Measurements from ENCODE around the gene HBP1.

Gene HBP1

GRCh38 chr7:107185716-107186115, 16.9 kb downstream of the HBP1 start:
- peaks cover 87% of the 10 kb centered on the region for H3K36me3 ChIP-seq (ENCODE audit: control insufficient read depth, insufficient read depth, low read length)
- no peaks in the 10 kb centered on the region for H3K9me3 ChIP-seq (ENCODE audit: control insufficient read depth, insufficient read depth, low read length)

GRCh38 chr7:107186240-107186639, 17.4 kb downstream of the HBP1 start:
- H3K4me3 ChIP-seq (ENCODE audit: low read depth, low read length): no peak overlapping the region
- H3K27ac ChIP-seq (ENCODE audit: low read depth, low read length): no peak overlapping the region
- no peaks in the 10 kb centered on the region for H3K27me3 ChIP-seq (ENCODE audit: control insufficient read depth, insufficient read depth, low read length)
- H3K9ac ChIP-seq (ENCODE audit: low read depth, low read length): no peak overlapping the region
- peaks cover 88% of the 10 kb centered on the region for H3K36me3 ChIP-seq (ENCODE audit: control insufficient read depth, insufficient read depth, low read length)
- no peaks in the 10 kb centered on the region for H3K9me3 ChIP-seq (ENCODE audit: control insufficient read depth, insufficient read depth, low read length)
- H3K4me1 ChIP-seq (ENCODE audit: control insufficient read depth, insufficient read depth, low read length): no peaks in the 10 kb centered on the region

More at GRCh38 chr7:107185716-107186115, 16.9 kb downstream of the HBP1 start:
- H3K4me1 ChIP-seq (ENCODE audit: control insufficient read depth, insufficient read depth, low read length): no peaks in the 10 kb centered on the region
- H3K9ac ChIP-seq (ENCODE audit: low read depth, low read length): no peak overlapping the region
- no peak overlapping the region for H3K4me3 ChIP-seq (ENCODE audit: low read depth, low read length)
- H3K27ac ChIP-seq (ENCODE audit: low read depth, low read length): no peak overlapping the region
- H3K27me3 ChIP-seq (ENCODE audit: control insufficient read depth, insufficient read depth, low read length): no peaks in the 10 kb centered on the region

- H3K4me3 ChIP-seq (ENCODE audit: low read depth, low read length): no peak overlapping the region
- H3K27me3 ChIP-seq (ENCODE audit: control insufficient read depth, insufficient read depth, low read length): no peaks in the 10 kb centered on the region
- H3K27ac ChIP-seq (ENCODE audit: low read depth, low read length): no peak overlapping the region
- no peaks in the 10 kb centered on the region for H3K9me3 ChIP-seq (ENCODE audit: control insufficient read depth, insufficient read depth, low read length)
- no peaks in the 10 kb centered on the region for H3K4me1 ChIP-seq (ENCODE audit: control insufficient read depth, insufficient read depth, low read length)
- H3K36me3 ChIP-seq (ENCODE audit: control insufficient read depth, insufficient read depth, low read length): peaks cover 90% of the 10 kb centered on the region
- no peak overlapping the region for H3K9ac ChIP-seq (ENCODE audit: low read depth, low read length)
Measured at GRCh38 chr7:107187774-107188173, 19.0 kb downstream of the HBP1 start.

GRCh38 chr7:107190090-107190489, 21.3 kb downstream of the HBP1 start:
- Histone ChIP-seq H3K4me3 (ENCODE audit: low read depth, low read length) (no peak overlapping the region), H3K9me3 (ENCODE audit: control insufficient read depth, insufficient read depth, low read length) (no peaks in the 10 kb centered on the region), H3K36me3 (ENCODE audit: control insufficient read depth, insufficient read depth, low read length) (peaks cover 87% of the 10 kb centered on the region), H3K27me3 (ENCODE audit: control insufficient read depth, insufficient read depth, low read length) (no peaks in the 10 kb centered on the region), H3K27ac (ENCODE audit: low read depth, low read length) (no peak overlapping the region), H3K4me1 (ENCODE audit: control insufficient read depth, insufficient read depth, low read length) (no peaks in the 10 kb centered on the region), H3K9ac (ENCODE audit: low read depth, low read length) (no peak overlapping the region)

- Histone ChIP-seq H3K9ac (ENCODE audit: low read depth, low read length) (no peak overlapping the region), H3K27ac (ENCODE audit: low read depth, low read length) (no peak overlapping the region), H3K4me3 (ENCODE audit: low read depth, low read length) (no peak overlapping the region), H3K27me3 (ENCODE audit: control insufficient read depth, insufficient read depth, low read length) (no peaks in the 10 kb centered on the region), H3K4me1 (ENCODE audit: control insufficient read depth, insufficient read depth, low read length) (no peaks in the 10 kb centered on the region), H3K36me3 (ENCODE audit: control insufficient read depth, insufficient read depth, low read length) (peaks cover 78% of the 10 kb centered on the region), H3K9me3 (ENCODE audit: control insufficient read depth, insufficient read depth, low read length) (no peaks in the 10 kb centered on the region)
Measured at GRCh38 chr7:107194052-107194451, 25.2 kb downstream of the HBP1 start.

GRCh38 chr7:107196834-107197610, 28.2 kb downstream of the HBP1 start:
- Histone ChIP-seq H3K27ac (ENCODE audit: low read depth, low read length) (no peak overlapping the region), H3K9ac (ENCODE audit: low read depth, low read length) (no peak overlapping the region), H3K27me3 (ENCODE audit: control insufficient read depth, insufficient read depth, low read length) (no peaks in the 10 kb centered on the region), H3K36me3 (ENCODE audit: control insufficient read depth, insufficient read depth, low read length) (peaks cover 78% of the 10 kb centered on the region), H3K4me1 (ENCODE audit: control insufficient read depth, insufficient read depth, low read length) (no peaks in the 10 kb centered on the region), H3K4me3 (ENCODE audit: low read depth, low read length) (no peak overlapping the region), H3K9me3 (ENCODE audit: control insufficient read depth, insufficient read depth, low read length) (no peaks in the 10 kb centered on the region)

DNA sequence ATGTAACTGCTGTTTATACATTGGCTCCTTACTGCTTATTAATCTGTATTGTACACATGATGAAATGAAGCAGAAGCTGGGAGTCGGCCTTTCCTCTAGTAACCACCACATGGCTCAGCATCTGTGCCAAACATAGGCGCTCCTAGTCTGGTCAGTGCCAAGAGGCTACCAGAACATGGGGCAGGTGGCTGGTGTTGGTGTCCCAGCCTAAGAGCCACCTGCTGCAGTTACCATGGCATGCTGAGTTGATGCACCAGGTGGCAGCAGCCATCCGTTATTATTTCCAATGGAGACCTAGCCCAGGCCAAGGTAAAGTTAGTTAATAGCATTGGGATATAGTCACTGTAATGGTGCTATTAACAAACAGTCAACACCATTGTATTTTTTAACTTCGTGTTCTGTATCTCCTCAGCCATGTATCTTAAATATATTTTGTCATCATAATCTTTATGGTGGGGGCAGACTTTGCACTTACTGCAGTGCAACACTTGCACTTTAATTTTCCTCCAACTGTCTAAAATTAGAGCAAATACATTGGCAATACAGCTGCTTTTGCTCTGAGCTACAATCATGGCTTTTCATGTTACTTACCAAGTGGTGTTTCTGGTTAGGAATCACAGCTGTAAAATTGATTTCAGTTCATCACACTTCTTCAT, 33.1 kb downstream of the HBP1 start:
- H3K4me3 ChIP-seq (ENCODE audit: low read depth, low read length): no peak overlapping the region
- H3K27ac ChIP-seq (ENCODE audit: low read depth, low read length): no peak overlapping the region
- no peaks in the 10 kb centered on the region for H3K9me3 ChIP-seq (ENCODE audit: control insufficient read depth, insufficient read depth, low read length)
- H3K36me3 ChIP-seq (ENCODE audit: control insufficient read depth, insufficient read depth, low read length): peaks cover 70% of the 10 kb centered on the region
- no peaks in the 10 kb centered on the region for H3K27me3 ChIP-seq (ENCODE audit: control insufficient read depth, insufficient read depth, low read length)
- H3K4me1 ChIP-seq (ENCODE audit: control insufficient read depth, insufficient read depth, low read length): no peaks in the 10 kb centered on the region
- no peak overlapping the region for H3K9ac ChIP-seq (ENCODE audit: low read depth, low read length)

DNA sequence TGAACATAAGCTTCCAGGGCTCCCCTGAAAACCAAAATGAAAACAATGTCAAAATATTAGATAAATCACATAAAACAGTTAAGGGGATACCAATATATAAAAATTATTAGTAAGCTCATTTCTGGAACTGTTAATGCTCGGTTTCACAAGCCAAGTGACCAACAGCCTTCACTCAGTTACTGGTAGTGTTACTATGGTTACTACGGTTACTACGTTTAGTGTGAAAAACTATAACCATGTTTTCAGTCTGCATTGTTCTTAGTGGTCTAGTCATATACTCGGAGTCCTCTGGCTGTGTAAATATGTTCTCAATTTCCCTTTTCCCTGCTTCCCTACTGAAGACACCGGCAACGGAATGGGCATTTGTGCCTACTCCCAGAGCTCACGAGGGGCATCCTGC, 34.8 kb downstream of the HBP1 start:
- Histone ChIP-seq H3K27me3 (ENCODE audit: control insufficient read depth, insufficient read depth, low read length) (no peaks in the 10 kb centered on the region), H3K9ac (ENCODE audit: low read depth, low read length) (no peak overlapping the region), H3K36me3 (ENCODE audit: control insufficient read depth, insufficient read depth, low read length) (peaks cover 66% of the 10 kb centered on the region), H3K27ac (ENCODE audit: low read depth, low read length) (no peak overlapping the region), H3K4me3 (ENCODE audit: low read depth, low read length) (no peak overlapping the region), H3K9me3 (ENCODE audit: control insufficient read depth, insufficient read depth, low read length) (no peaks in the 10 kb centered on the region), H3K4me1 (ENCODE audit: control insufficient read depth, insufficient read depth, low read length) (no peaks in the 10 kb centered on the region)

DNA sequence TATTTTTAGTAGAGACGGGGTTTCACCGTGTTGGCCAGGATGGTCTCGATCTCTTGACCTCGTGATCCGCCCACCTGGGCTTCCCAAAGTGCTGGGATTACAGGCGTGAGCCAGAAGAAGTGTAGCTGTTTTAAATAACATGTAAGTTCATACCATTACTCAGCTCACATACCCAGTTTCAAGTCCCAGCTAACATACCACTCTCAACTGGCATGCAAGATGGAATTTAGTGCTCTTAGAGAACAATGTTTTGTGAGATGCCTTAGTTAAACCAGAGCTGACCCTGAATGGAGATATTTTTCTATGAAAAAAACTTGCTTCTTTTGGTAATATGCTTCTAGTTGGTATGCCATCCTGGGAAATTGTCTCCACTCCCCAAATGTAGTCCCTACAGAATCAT, 37.3 kb downstream of the HBP1 start:
- Histone ChIP-seq H3K27ac (ENCODE audit: low read depth, low read length) (no peak overlapping the region), H3K4me1 (ENCODE audit: control insufficient read depth, insufficient read depth, low read length) (no peaks in the 10 kb centered on the region), H3K9ac (ENCODE audit: low read depth, low read length) (no peak overlapping the region), H3K9me3 (ENCODE audit: control insufficient read depth, insufficient read depth, low read length) (no peaks in the 10 kb centered on the region), H3K4me3 (ENCODE audit: low read depth, low read length) (no peak overlapping the region), H3K36me3 (ENCODE audit: control insufficient read depth, insufficient read depth, low read length) (peaks cover 48% of the 10 kb centered on the region), H3K27me3 (ENCODE audit: control insufficient read depth, insufficient read depth, low read length) (no peaks in the 10 kb centered on the region)

DNA sequence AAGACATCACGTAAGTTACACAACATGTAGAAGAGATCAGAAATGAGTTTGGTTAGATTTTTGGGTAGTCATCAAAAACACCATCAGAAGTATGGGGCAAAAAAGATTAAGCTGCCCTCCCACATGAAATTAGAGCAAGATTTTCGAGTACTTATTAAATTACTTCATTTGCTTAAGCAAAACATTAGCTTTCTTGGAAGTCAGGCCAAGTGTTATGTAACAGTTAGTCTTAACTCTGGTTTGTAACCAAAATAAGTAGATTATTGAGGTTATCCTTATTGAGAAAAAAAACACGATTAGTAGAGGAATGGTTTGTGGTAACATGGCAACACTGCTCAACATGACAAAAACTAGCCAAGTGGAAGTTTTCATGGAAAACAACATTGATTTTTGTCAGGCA, 37.9 kb downstream of the HBP1 start:
- Histone ChIP-seq H3K4me1 (ENCODE audit: control insufficient read depth, insufficient read depth, low read length) (no peaks in the 10 kb centered on the region), H3K4me3 (ENCODE audit: low read depth, low read length) (no peak overlapping the region), H3K9me3 (ENCODE audit: control insufficient read depth, insufficient read depth, low read length) (no peaks in the 10 kb centered on the region), H3K27me3 (ENCODE audit: control insufficient read depth, insufficient read depth, low read length) (no peaks in the 10 kb centered on the region), H3K9ac (ENCODE audit: low read depth, low read length) (no peak overlapping the region), H3K27ac (ENCODE audit: low read depth, low read length) (no peak overlapping the region), H3K36me3 (ENCODE audit: control insufficient read depth, insufficient read depth, low read length) (peaks cover 43% of the 10 kb centered on the region)

DNA sequence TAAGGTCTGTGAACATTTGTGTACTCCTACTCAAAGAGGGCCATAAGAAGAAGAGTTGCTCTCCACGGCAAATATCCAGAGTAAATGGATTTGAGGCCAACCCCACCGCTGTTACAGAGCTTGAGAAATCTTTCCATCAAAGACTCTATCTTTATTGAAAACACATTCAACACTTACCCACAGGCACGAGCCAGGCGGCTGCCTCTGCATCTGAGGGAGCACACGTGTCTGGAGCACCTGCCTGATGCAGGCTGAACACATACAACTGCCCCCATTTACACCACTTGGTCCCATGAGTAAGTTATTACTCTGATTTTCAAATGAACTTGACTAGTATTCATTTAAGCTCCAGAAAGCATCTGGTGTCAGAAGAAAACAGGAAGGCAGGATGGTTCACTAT, 38.7 kb downstream of the HBP1 start:
- no peaks in the 10 kb centered on the region for H3K27me3 ChIP-seq (ENCODE audit: control insufficient read depth, insufficient read depth, low read length)
- H3K36me3 ChIP-seq (ENCODE audit: control insufficient read depth, insufficient read depth, low read length): peaks cover 35% of the 10 kb centered on the region
- no peak overlapping the region for H3K4me3 ChIP-seq (ENCODE audit: low read depth, low read length)
- H3K4me1 ChIP-seq (ENCODE audit: control insufficient read depth, insufficient read depth, low read length): no peaks in the 10 kb centered on the region
- no peak overlapping the region for H3K27ac ChIP-seq (ENCODE audit: low read depth, low read length)
- H3K9ac ChIP-seq (ENCODE audit: low read depth, low read length): no peak overlapping the region
- H3K9me3 ChIP-seq (ENCODE audit: control insufficient read depth, insufficient read depth, low read length): no peaks in the 10 kb centered on the region
